K562 treated with DMSO at 1 percent for 12 hours (cell line): ENCODE measurements around the gene HACD2. TPM values are rescaled to one million over a fixed set of nuclear protein-coding genes. Genes with fewer than 3 reads are reported as not detected.

Experiments used
- total RNA-seq: library from RNA; unstranded; fragments of 300-600 nt; gene quantifications from 2 replicates; pipeline ENCODE4 v1.2.3, GENCODE V29; 2022; ENCODE audit not compliant: insufficient read depth

The HACD2 gene
- total RNA-seq, result 0.65 and 6.0 TPM in 2 replicates

GRCh38 chr3:123584988-123585937 is at the start of gene HACD2:
Gene HACD2, minus strand, starts transcription at chr3:123585053. Its CDS starts 26 bp downstream, at chr3:123585027.

GRCh38 chr3:123448536-123449101 is 136.2 kb downstream of the HACD2 start, which contains the start of gene ADCY5:
Gene ADCY5, minus strand, starts transcription at chr3:123449090. Its CDS starts 545 bp downstream, at chr3:123448545.

Other genes with a start within 250 kb of the HACD2 start
- gene ADCY5, start 136.0 kb downstream of the HACD2 start, total RNA-seq, result not detected in 2 replicates